Measurements from ENCODE around the gene A4GALT. TPM values are rescaled to one million over a fixed set of nuclear protein-coding genes. Genes with fewer than 3 reads are reported as not detected.

The A4GALT gene
- total and polyA plus RNA-seq, 2 of the 13 experiments (the other 11 are each of a cell fraction or from before 2014, with no cell fraction given) = 0.09 to 1.1 TPM

- no peak for TF ChIP-seq DNMT1 (CRISPR knock-in tag; IDR thresholded peaks at IDR 0.05)
- no peak for TF ChIP-seq MATR3 (CRISPR knock-in tag; IDR thresholded peaks at IDR 0.05)
- TF ChIP-seq SP5 (CRISPR knock-in tag; IDR thresholded peaks at IDR 0.05; ENCODE audit: borderline replicate concordance, low read depth) = peak; percentile 42; the same call in 1 of the 2 replicates
- no peak for TF ChIP-seq CENPX (CRISPR knock-in tag; IDR thresholded peaks at IDR 0.05)
- TF ChIP-seq ZNF879 (CRISPR knock-in tag; IDR thresholded peaks at IDR 0.05) = 0 out of 2 replicates have a peak, but pooled peaks have one; percentile 27
- TF ChIP-seq ZSCAN21 (CRISPR knock-in tag; IDR thresholded peaks at IDR 0.05; ENCODE audit: borderline replicate concordance) = 0 out of 2 replicates have a peak, but pooled peaks have one; percentile 75
- TF ChIP-seq TEAD2 (CRISPR knock-in tag; IDR thresholded peaks at IDR 0.05) = no peak
- no peak for TF ChIP-seq HHEX (CRISPR knock-in tag; IDR thresholded peaks at IDR 0.05)
- peak; percentile 37 for TF ChIP-seq ZXDC (CRISPR knock-in tag; IDR thresholded peaks at IDR 0.05)
- TF ChIP-seq ZNF501 (CRISPR knock-in tag; IDR thresholded peaks at IDR 0.05) = peak; percentile 77
- peak; percentile 71; the same call in 1 of the 2 replicates for TF ChIP-seq NCOA2 (CRISPR knock-in tag; IDR thresholded peaks at IDR 0.05)
- peak; percentile 49; the same call in 1 of the 2 replicates for TF ChIP-seq KAT8 (CRISPR knock-in tag; IDR thresholded peaks at IDR 0.05)
- peak; percentile 63; the same call in 1 of the 2 replicates for TF ChIP-seq SNAPC2 (CRISPR knock-in tag; IDR thresholded peaks at IDR 0.05)
- TF ChIP-seq CSRNP1 (CRISPR knock-in tag; IDR thresholded peaks at IDR 0.05) = peak; percentile 75; the same call in 1 of the 2 replicates
- TF ChIP-seq GZF1 (CRISPR knock-in tag; IDR thresholded peaks at IDR 0.05) = 0 out of 2 replicates have a peak, but pooled peaks have one; percentile 49
- peak; percentile 34 for TF ChIP-seq MXD3 (CRISPR knock-in tag; IDR thresholded peaks at IDR 0.05)
- TF ChIP-seq ASH2L (IDR thresholded peaks at IDR 0.05; ENCODE audit: insufficient read length, low read depth, low read length) = peak; percentile 30
- TF ChIP-seq ELK4 (CRISPR knock-in tag; IDR thresholded peaks at IDR 0.05; ENCODE audit: borderline replicate concordance) = no peak
Observed at GRCh38 chr22:42648368-42649245, 72.1 kb downstream of the A4GALT start (continued).

Measured in HepG2 (cell line).